Neural progenitor cell (in vitro differentiated cells): ENCODE results near the gene GPX6.

ENCODE experiments used
- EZH2phosphoT487 ChIP-seq: fragments of 200-600 bp; sonication (generic); IDR thresholded peaks from 2 replicates; pipeline ENCODE4 v1.6.1; 2017; ENCODE audit warnings: antibody characterized with exemption
- TF ChIP-seq, protein P1 (sequence below): fragments of 200-600 bp; sonication (generic); IDR thresholded peaks from 2 replicates; pipeline ENCODE4 v1.5.1; 2017; ENCODE audit warnings: antibody characterized with exemption, mild to moderate bottlenecking

- TF ChIP-seq, protein P1, sequence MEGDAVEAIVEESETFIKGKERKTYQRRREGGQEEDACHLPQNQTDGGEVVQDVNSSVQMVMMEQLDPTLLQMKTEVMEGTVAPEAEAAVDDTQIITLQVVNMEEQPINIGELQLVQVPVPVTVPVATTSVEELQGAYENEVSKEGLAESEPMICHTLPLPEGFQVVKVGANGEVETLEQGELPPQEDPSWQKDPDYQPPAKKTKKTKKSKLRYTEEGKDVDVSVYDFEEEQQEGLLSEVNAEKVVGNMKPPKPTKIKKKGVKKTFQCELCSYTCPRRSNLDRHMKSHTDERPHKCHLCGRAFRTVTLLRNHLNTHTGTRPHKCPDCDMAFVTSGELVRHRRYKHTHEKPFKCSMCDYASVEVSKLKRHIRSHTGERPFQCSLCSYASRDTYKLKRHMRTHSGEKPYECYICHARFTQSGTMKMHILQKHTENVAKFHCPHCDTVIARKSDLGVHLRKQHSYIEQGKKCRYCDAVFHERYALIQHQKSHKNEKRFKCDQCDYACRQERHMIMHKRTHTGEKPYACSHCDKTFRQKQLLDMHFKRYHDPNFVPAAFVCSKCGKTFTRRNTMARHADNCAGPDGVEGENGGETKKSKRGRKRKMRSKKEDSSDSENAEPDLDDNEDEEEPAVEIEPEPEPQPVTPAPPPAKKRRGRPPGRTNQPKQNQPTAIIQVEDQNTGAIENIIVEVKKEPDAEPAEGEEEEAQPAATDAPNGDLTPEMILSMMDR: no peak
- TF ChIP-seq EZH2phosphoT487: no peak
Measured at GRCh38 chr6:28480253-28480932, 35.2 kb downstream of the GPX6 start.
